ENCODE measurements around the gene GCNT2. TPM values are rescaled to one million over a fixed set of nuclear protein-coding genes. Genes with fewer than 3 reads are reported as not detected.

GCNT2 gene
- total and polyA plus RNA-seq, 2 of the 8 experiments (the other 6 are each of a cell fraction or from before 2014, with no cell fraction given), result 19.3 to 52.5 TPM

GRCh38 chr6:10481101-10481500 lies 40.0 kb upstream of the GCNT2 start:
- no peak overlapping the region for H3K9ac ChIP-seq (replicated peaks in 1 of 4; ENCODE audit: extremely low read depth in 1 of 4, low read depth in 3 of 4, low read length in 3 of 4)
- no peaks in the 10 kb centered on the region for H3K79me1 ChIP-seq (ENCODE audit: low read depth, low read length)
- H3K23ac ChIP-seq (ENCODE audit: insufficient read length), result no peak overlapping the region
- H2BK20ac ChIP-seq (ENCODE audit: low read length), result no peak overlapping the region
- no peak overlapping the region for H4K5ac ChIP-seq (ENCODE audit: insufficient read length, low read depth, low read length)
- no peak overlapping the region for H2AFZ ChIP-seq (ENCODE audit: low read length)
- no peak overlapping the region for H3K4me3 ChIP-seq (ENCODE audit: extremely low read depth in 1 of 4, insufficient read depth in 2 of 4, low read depth in 3 of 4, low read length in 4 of 4)
- no peak overlapping the region for H3K18ac ChIP-seq (ENCODE audit: extremely low read depth, low read length)
- no peak overlapping the region for H2BK12ac ChIP-seq (ENCODE audit: low read depth, low read length)
- POLR2A ChIA-PET (ENCODE audit: partially characterized antibody), result no interaction called here
- H3K14ac ChIP-seq (ENCODE audit: insufficient read length), result no peak overlapping the region
- 94% methylated on average over 1 of the region's 1 CpG; no CpG with 5 or more reads in 1 of the 2 experiments for WGBS, 2 experiments (ENCODE audit: extremely low coverage in 1 of 2, insufficient coverage in 1 of 2, insufficient read length in 1 of 2, insufficient replicate concordance in 2 of 2, low coverage in 1 of 2, low lambda C conversion rate in 2 of 2, missing lambda C conversion rate in 1 of 2)
- no peaks in the 10 kb centered on the region for H3K27me3 ChIP-seq (replicated peaks in 1 of 4; ENCODE audit: control insufficient read depth in 3 of 4, extremely low read depth in 1 of 4, insufficient read depth in 3 of 4, low read length in 3 of 4)
- no peaks in the 10 kb centered on the region for H4K20me1 ChIP-seq (replicated peaks in 1 of 2; ENCODE audit: control insufficient read depth in 1 of 2, insufficient read depth in 2 of 2, low read length in 2 of 2)
- no peak overlapping the region for H2BK15ac ChIP-seq (ENCODE audit: low read length)
- H4K91ac ChIP-seq (replicated peaks; ENCODE audit: insufficient read length, low read length), result no peak overlapping the region
- H3K4me1 ChIP-seq (replicated peaks in 1 of 4; ENCODE audit: control insufficient read depth in 3 of 4, insufficient read depth in 4 of 4, low read length in 3 of 4), result no peaks in the 10 kb centered on the region
- peaks cover 0 to 7% of the 10 kb centered on the region in 2 experiments; a peak in 2 of 4 replicates for H3K9me3 ChIP-seq (ENCODE audit: insufficient read depth in 2 of 2, low read depth in 1 of 2, low read length in 1 of 2)
- CTCF ChIA-PET (ENCODE audit: partially characterized antibody), result interaction anchor here (0.6 to 7.2 kb wide), 10 partner anchors 10 to 845 kb away, joined by 3 to 66 read pairs (median 4); no protein-coding TSS in a partner anchor
- no peak for FAIRE-seq
- no peaks in the 10 kb centered on the region for H3K79me2 ChIP-seq (ENCODE audit: control insufficient read depth in 1 of 2, insufficient read depth in 2 of 2, low read length in 2 of 2)
- no peaks in the 10 kb centered on the region for H3K36me3 ChIP-seq (ENCODE audit: control insufficient read depth in 2 of 4, insufficient read depth in 4 of 4, low read length in 3 of 4)
- H3K56ac ChIP-seq (replicated peaks; ENCODE audit: insufficient read length, low read depth, low read length), result no peak overlapping the region
- no peaks in the 10 kb centered on the region for H3K23me2 ChIP-seq (ENCODE audit: low read depth, low read length)
- no peak for DNase-seq (ENCODE audit: low read depth in 1 of 2, low spot score in 2 of 2)
- H2BK120ac ChIP-seq (replicated peaks; ENCODE audit: low read depth, low read length), result no peak overlapping the region
- no peak overlapping the region for H3K27ac ChIP-seq (ENCODE audit: low read depth, low read length)
- H3K4ac ChIP-seq (replicated peaks; ENCODE audit: insufficient read length, low read depth, low read length), result no peak overlapping the region
- H4K8ac ChIP-seq (ENCODE audit: extremely low read depth, insufficient read depth, low read length), result no peak overlapping the region
- H2AK5ac ChIP-seq (ENCODE audit: low read depth, low read length), result no peak overlapping the region
- H2BK5ac ChIP-seq (ENCODE audit: low read depth, low read length), result no peak overlapping the region
- no peak overlapping the region for H3K4me2 ChIP-seq (ENCODE audit: insufficient read depth in 1 of 2, low read depth in 2 of 2, low read length in 2 of 2)
- no peak for TF ChIP-seq KDM5A (IDR thresholded peaks at IDR 0.05; ENCODE audit: low read length)
- TF ChIP-seq NANOG (IDR thresholded peaks at IDR 0.05; ENCODE audit: insufficient read depth, low read depth, low read length, poor library complexity, severe bottlenecking), result no peak
- no peak for TF ChIP-seq EP300 (IDR thresholded peaks at IDR 0.05; ENCODE audit: borderline replicate concordance in 1 of 2, low read depth in 2 of 2, low read length in 2 of 2)
- no peak for TF ChIP-seq TAF1 (IDR thresholded peaks at IDR 0.05; ENCODE audit: low read depth, low read length)
- no peak for TF ChIP-seq EZH2 (IDR thresholded peaks at IDR 0.05; ENCODE audit: low read depth, low read length, severe bottlenecking)
- no peak for TF ChIP-seq KDM4A (IDR thresholded peaks at IDR 0.05; ENCODE audit: low read depth, low read length, severe bottlenecking)
- TF ChIP-seq HDAC6 (IDR thresholded peaks at IDR 0.05; ENCODE audit: low read depth, low read length), result no peak
- no peak for TF ChIP-seq CHD1 (IDR thresholded peaks at IDR 0.05; ENCODE audit: low read depth, low read length)
- no peak for TF ChIP-seq CBX8 (IDR thresholded peaks at IDR 0.05; ENCODE audit: borderline replicate concordance, low read depth, low read length)
- TF ChIP-seq RNF2 (IDR thresholded peaks at IDR 0.05; ENCODE audit: borderline replicate concordance, low read depth, low read length, missing control alignments, poor library complexity, severe bottlenecking), result no peak
- TF ChIP-seq SP1 (IDR thresholded peaks at IDR 0.05; ENCODE audit: low read depth, low read length), result no peak
- no peak for TF ChIP-seq RAD21 (IDR thresholded peaks at IDR 0.05 in 1 of 2, conservative IDR thresholded peaks at IDR 0.05 in 1 of 2; ENCODE audit: low read depth in 2 of 2, low read length in 2 of 2)
- no peak for TF ChIP-seq SIX5 (IDR thresholded peaks at IDR 0.05; ENCODE audit: low read depth, low read length)
- no peak for TF ChIP-seq SP2 (IDR thresholded peaks at IDR 0.05; ENCODE audit: low read length)
